ENCODE data around the gene FAM193B.

The FAM193B gene

DNA sequence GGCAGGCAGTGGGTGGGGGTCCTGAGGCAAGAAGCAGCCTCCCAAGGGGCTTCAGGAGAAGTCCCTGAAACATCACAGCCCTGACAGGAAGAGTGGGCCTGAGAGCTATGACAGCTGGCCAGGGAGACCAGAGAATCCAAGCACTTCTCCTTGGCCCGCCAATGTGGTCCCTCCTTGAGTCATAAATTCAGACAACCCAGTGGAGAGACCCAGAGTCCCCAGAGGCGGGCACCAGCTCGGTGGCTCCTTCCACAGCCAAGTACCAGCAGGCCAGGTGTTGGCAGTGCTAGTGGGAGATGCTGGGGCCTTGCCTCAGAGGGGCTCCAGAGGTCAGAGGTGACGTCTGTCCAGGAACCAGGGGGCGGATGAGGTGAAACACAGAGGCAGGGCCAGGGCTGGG is 43.2 kb downstream of the FAM193B start:
- Histone ChIP-seq H3K4ac (ENCODE audit: low read depth, low read length) (no peak overlapping the region), H4K12ac (ENCODE audit: low read depth, low read length) (no peak overlapping the region), H2AK5ac (ENCODE audit: low read length) (no peak overlapping the region), H3K14ac (ENCODE audit: low read length) (no peak overlapping the region), H3K27me3 (ENCODE audit: insufficient read depth, low read length) (no peaks in the 10 kb centered on the region), H3K4me3 (ENCODE audit: low read depth, low read length) (no peak overlapping the region), H3K79me2 (ENCODE audit: control insufficient read depth, insufficient read depth, low read length, poor library complexity) (no peaks in the 10 kb centered on the region), H4K91ac (ENCODE audit: low read depth, low read length) (no peak overlapping the region), H3K9ac (ENCODE audit: low read length) (no peak overlapping the region), H2AFZ (ENCODE audit: insufficient read depth, low read length, poor library complexity) (no peak overlapping the region), H3K18ac (ENCODE audit: low read length) (no peak overlapping the region), H3K4me2 (ENCODE audit: low read length) (no peak overlapping the region), H3K79me1 (ENCODE audit: low read length) (no peaks in the 10 kb centered on the region), H3K23ac (ENCODE audit: low read length) (no peak overlapping the region), H2BK120ac (ENCODE audit: insufficient read depth, low read length, poor library complexity) (no peak overlapping the region), H3K36me3 (ENCODE audit: control insufficient read depth in 1 of 2, insufficient read depth in 2 of 2, low read length in 2 of 2) (peaks cover 58 to 67% of the 10 kb centered on the region in 2 experiments), H4K8ac (ENCODE audit: low read depth, low read length) (no peak overlapping the region), H3K27ac (ENCODE audit: low read depth, low read length) (no peak overlapping the region), H2BK5ac (ENCODE audit: low read depth, low read length, poor library complexity) (no peak overlapping the region), H3K9me3 (ENCODE audit: insufficient read depth, low read depth, low read length) (no peaks in the 10 kb centered on the region), H3K4me1 (ENCODE audit: control insufficient read depth in 1 of 2, insufficient read depth in 2 of 2, low read length in 2 of 2) (peaks cover 3 to 4% of the 10 kb centered on the region in 2 experiments), H2BK12ac (ENCODE audit: low read length) (no peak overlapping the region)
- WGBS (ENCODE audit: extremely low coverage, insufficient coverage, insufficient read length) = no CpG with 5 or more reads among the region's 5 CpGs
- no peak for DNase-seq

DNA sequence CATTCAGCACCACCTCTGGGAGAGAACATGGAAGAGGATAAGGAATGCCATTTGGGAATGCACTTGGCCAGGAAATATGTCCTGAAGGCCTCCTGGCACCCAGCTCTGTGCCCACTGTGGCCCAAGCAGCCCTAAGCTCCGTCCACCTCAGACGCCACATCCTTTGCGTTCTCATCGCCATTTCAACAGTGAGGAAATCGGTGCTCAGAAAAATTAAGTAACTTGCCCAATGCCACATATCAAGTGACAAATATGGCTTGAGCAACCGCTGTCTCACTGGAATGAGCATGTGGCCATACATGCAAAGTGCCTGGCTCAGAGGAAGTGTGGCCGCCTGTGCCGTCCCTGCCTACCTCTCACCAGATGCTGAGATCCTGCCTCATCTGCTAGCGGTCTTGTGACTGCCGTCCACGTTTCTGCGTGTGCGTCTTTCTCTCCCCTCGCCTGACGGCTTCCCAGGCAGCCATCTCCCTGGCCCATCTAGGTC is 43.8 kb downstream of the FAM193B start:
- no peak overlapping the region for H3K9ac ChIP-seq (ENCODE audit: low read length)

DNA sequence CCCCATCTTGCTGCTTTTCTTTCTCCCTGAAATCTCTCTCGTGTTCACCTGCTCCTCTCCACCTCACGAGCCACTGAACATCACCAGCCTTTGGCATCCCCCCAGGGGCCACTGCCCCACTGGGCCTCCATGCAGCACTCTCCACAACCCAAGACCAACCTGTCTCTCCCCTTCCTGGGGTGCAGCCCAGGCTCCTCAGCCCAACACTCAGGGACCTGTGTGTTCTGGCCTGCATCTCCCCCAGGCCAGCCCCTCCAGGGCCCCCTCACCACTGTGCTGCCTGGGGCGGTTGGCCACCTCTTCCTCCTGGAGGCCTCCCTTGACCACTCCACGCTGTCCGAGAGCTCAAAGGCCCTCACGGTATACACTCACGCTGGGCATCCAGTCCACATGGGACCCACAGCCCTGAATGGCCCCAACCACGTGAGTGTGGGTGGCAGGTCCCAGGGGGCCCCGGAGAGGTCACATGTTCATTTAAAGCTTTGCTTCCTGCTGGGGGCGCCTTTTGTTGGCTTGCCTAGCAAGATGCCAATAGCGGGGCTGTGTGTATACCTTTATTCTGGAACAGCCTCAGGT is 44.3 kb downstream of the FAM193B start:
- H3K79me2 ChIP-seq (ENCODE audit: control insufficient read depth, insufficient read depth, low read length, poor library complexity) = no peaks in the 10 kb centered on the region
- H3K4me2 ChIP-seq (ENCODE audit: low read length) = no peak overlapping the region
- H3K4me1 ChIP-seq (ENCODE audit: control insufficient read depth in 1 of 2, insufficient read depth in 2 of 2, low read length in 2 of 2) = no peaks in the 10 kb centered on the region
- H3K79me1 ChIP-seq (ENCODE audit: low read length) = no peaks in the 10 kb centered on the region
- peaks cover 50 to 60% of the 10 kb centered on the region in 2 experiments for H3K36me3 ChIP-seq (ENCODE audit: control insufficient read depth in 1 of 2, insufficient read depth in 2 of 2, low read length in 2 of 2)
- no peak overlapping the region for H4K91ac ChIP-seq (ENCODE audit: low read depth, low read length)
- no peak overlapping the region for H4K12ac ChIP-seq (ENCODE audit: low read depth, low read length)
- H3K27ac ChIP-seq (ENCODE audit: low read depth, low read length) = no peak overlapping the region
- H3K9me3 ChIP-seq (ENCODE audit: insufficient read depth, low read depth, low read length) = no peaks in the 10 kb centered on the region
- no CpG with 5 or more reads among the region's 11 CpGs for WGBS (ENCODE audit: extremely low coverage, insufficient coverage, insufficient read length)
- H3K27me3 ChIP-seq (ENCODE audit: insufficient read depth, low read length) = no peaks in the 10 kb centered on the region
- no peak overlapping the region for H3K9ac ChIP-seq (ENCODE audit: low read length)
- DNase-seq = no peak
- no peak overlapping the region for H2BK5ac ChIP-seq (ENCODE audit: low read depth, low read length, poor library complexity)
- no peak overlapping the region for H3K18ac ChIP-seq (ENCODE audit: low read length)
- H2BK12ac ChIP-seq (ENCODE audit: low read length) = no peak overlapping the region
- H3K4me3 ChIP-seq (ENCODE audit: low read depth, low read length) = no peak overlapping the region
- no peak overlapping the region for H4K8ac ChIP-seq (ENCODE audit: low read depth, low read length)
- H2AFZ ChIP-seq (ENCODE audit: insufficient read depth, low read length, poor library complexity) = no peak overlapping the region
- H3K4ac ChIP-seq (ENCODE audit: low read depth, low read length) = no peak overlapping the region
- no peak overlapping the region for H2AK5ac ChIP-seq (ENCODE audit: low read length)
- H2BK120ac ChIP-seq (ENCODE audit: insufficient read depth, low read length, poor library complexity) = no peak overlapping the region
- H3K14ac ChIP-seq (ENCODE audit: low read length) = no peak overlapping the region
- no peak overlapping the region for H3K23ac ChIP-seq (ENCODE audit: low read length)

More for the DNA sequence above, 43.8 kb downstream of the FAM193B start:
- no CpG with 5 or more reads among the region's 15 CpGs for WGBS (ENCODE audit: extremely low coverage, insufficient coverage, insufficient read length)
- Histone ChIP-seq H3K27ac (ENCODE audit: low read depth, low read length) (no peak overlapping the region), H2AK5ac (ENCODE audit: low read length) (no peak overlapping the region), H2BK120ac (ENCODE audit: insufficient read depth, low read length, poor library complexity) (no peak overlapping the region), H3K9me3 (ENCODE audit: insufficient read depth, low read depth, low read length) (no peaks in the 10 kb centered on the region), H3K23ac (ENCODE audit: low read length) (no peak overlapping the region), H3K27me3 (ENCODE audit: insufficient read depth, low read length) (no peaks in the 10 kb centered on the region), H2BK5ac (ENCODE audit: low read depth, low read length, poor library complexity) (no peak overlapping the region), H4K8ac (ENCODE audit: low read depth, low read length) (no peak overlapping the region), H3K14ac (ENCODE audit: low read length) (no peak overlapping the region), H3K79me1 (ENCODE audit: low read length) (no peaks in the 10 kb centered on the region), H3K18ac (ENCODE audit: low read length) (no peak overlapping the region), H2AFZ (ENCODE audit: insufficient read depth, low read length, poor library complexity) (no peak overlapping the region), H3K36me3 (ENCODE audit: control insufficient read depth in 1 of 2, insufficient read depth in 2 of 2, low read length in 2 of 2) (peaks cover 56 to 64% of the 10 kb centered on the region in 2 experiments), H2BK12ac (ENCODE audit: low read length) (no peak overlapping the region), H3K4me1 (ENCODE audit: control insufficient read depth in 1 of 2, insufficient read depth in 2 of 2, low read length in 2 of 2) (no peaks in the 10 kb centered on the region), H3K79me2 (ENCODE audit: control insufficient read depth, insufficient read depth, low read length, poor library complexity) (no peaks in the 10 kb centered on the region), H3K4me2 (ENCODE audit: low read length) (no peak overlapping the region), H3K4ac (ENCODE audit: low read depth, low read length) (no peak overlapping the region), H4K91ac (ENCODE audit: low read depth, low read length) (no peak overlapping the region), H4K12ac (ENCODE audit: low read depth, low read length) (no peak overlapping the region), H3K4me3 (ENCODE audit: low read depth, low read length) (no peak overlapping the region)
- DNase-seq = peak; percentile 49 to 52

DNA sequence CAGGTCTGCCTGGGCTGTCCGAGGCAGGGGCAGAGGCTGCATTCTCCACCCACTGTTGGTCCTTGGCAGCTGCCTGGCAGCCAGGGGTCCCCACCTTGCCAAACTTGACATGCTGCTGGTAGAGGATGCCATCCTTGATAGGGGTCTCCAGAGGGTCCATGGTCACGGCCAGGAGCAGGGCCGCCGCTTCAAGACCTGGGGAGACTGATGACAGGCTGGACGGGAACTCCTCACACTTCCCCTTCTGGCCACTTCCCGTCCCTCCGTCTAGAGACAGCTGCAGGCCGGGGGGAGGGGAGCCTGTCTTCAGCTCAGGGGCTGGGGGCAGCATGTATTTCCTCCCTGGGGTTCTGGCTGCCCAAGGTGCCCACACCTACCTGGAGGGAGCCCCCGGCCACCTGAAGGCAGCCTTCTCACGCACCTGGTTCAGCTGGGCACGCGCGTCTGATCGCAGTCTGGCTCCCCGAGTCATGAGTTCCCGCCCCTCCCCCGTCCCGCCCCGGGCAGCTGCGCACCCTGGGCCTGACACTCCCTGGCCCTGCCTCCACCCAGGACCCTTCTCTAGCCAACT is 44.9 kb downstream of the FAM193B start, which contains the start of gene DOK3:
Gene DOK3, minus strand, starts transcription at position 446 of the 571 bp plus-strand sequence. Its CDS starts 286 bp downstream, at position 160.
- no peak within 1 kb of the TSS for H3K9ac ChIP-seq (ENCODE audit: low read length)
- H4K12ac ChIP-seq (ENCODE audit: low read depth, low read length) = no peak within 1 kb of the TSS
- no peak within 1 kb of the TSS for H3K14ac ChIP-seq (ENCODE audit: low read length)
- no peak within 1 kb of the TSS for H3K4me2 ChIP-seq (ENCODE audit: low read length)
- WGBS (ENCODE audit: extremely low coverage, insufficient coverage, insufficient read length) = no CpG with 5 or more reads among the region's 20 CpGs
- no peaks in the 10 kb centered on the region for H3K79me2 ChIP-seq (ENCODE audit: control insufficient read depth, insufficient read depth, low read length, poor library complexity)
- no peaks in the 10 kb centered on the region for H3K4me1 ChIP-seq (ENCODE audit: control insufficient read depth in 1 of 2, insufficient read depth in 2 of 2, low read length in 2 of 2)
- DNase-seq = no peak
- H4K91ac ChIP-seq (ENCODE audit: low read depth, low read length) = no peak within 1 kb of the TSS
- H3K27me3 ChIP-seq (ENCODE audit: insufficient read depth, low read length) = no peaks in the 10 kb centered on the region
- H2AFZ ChIP-seq (ENCODE audit: insufficient read depth, low read length, poor library complexity) = no peak within 1 kb of the TSS
- H3K23ac ChIP-seq (ENCODE audit: low read length) = no peak within 1 kb of the TSS
- no peak within 1 kb of the TSS for H2AK5ac ChIP-seq (ENCODE audit: low read length)
- no peak within 1 kb of the TSS for H3K27ac ChIP-seq (ENCODE audit: low read depth, low read length)
- no peak within 1 kb of the TSS for H2BK12ac ChIP-seq (ENCODE audit: low read length)
- no peaks in the 10 kb centered on the region for H3K9me3 ChIP-seq (ENCODE audit: insufficient read depth, low read depth, low read length)
- H3K4ac ChIP-seq (ENCODE audit: low read depth, low read length) = no peak within 1 kb of the TSS
- no peak within 1 kb of the TSS for H2BK5ac ChIP-seq (ENCODE audit: low read depth, low read length, poor library complexity)
- H3K4me3 ChIP-seq (ENCODE audit: low read depth, low read length) = no peak within 1 kb of the TSS
- no peak within 1 kb of the TSS for H3K18ac ChIP-seq (ENCODE audit: low read length)
- H2BK120ac ChIP-seq (ENCODE audit: insufficient read depth, low read length, poor library complexity) = no peak within 1 kb of the TSS
- H4K8ac ChIP-seq (ENCODE audit: low read depth, low read length) = no peak within 1 kb of the TSS
- H3K36me3 ChIP-seq (ENCODE audit: control insufficient read depth in 1 of 2, insufficient read depth in 2 of 2, low read length in 2 of 2) = peaks cover 47 to 54% of the 10 kb centered on the region in 2 experiments
- H3K79me1 ChIP-seq (ENCODE audit: low read length) = no peaks in the 10 kb centered on the region
